ENCODE data around the gene EFNA4. TPM values are rescaled to one million over a fixed set of nuclear protein-coding genes. Genes with fewer than 3 reads are reported as not detected.

Gene EFNA4
- total RNA-seq, 1 experiment from 2014 or later, result 11.0 TPM

- DNase-seq (ENCODE audit: low read depth), result peak; percentile 41
These were observed 22.1 kb downstream of the EFNA4 start for GRCh38 chr1:155085504-155086127.

GRCh38 chr1:155086128-155086741 is 22.7 kb downstream of the EFNA4 start:
- peak; percentile 56 for DNase-seq (ENCODE audit: low read depth)

GRCh38 chr1:155086856-155087535 is 23.5 kb downstream of the EFNA4 start:
- no peak for DNase-seq (ENCODE audit: low read depth)

GRCh38 chr1:155091071-155092051 is 27.8 kb downstream of the EFNA4 start:
- DNase-seq (ENCODE audit: low read depth), result peak; percentile 53

- DNase-seq (ENCODE audit: low read depth), result no peak
These were observed 28.6 kb downstream of the EFNA4 start for GRCh38 chr1:155092131-155092530.

GRCh38 chr1:155092641-155093040 is 29.1 kb downstream of the EFNA4 start:
- no peak for DNase-seq (ENCODE audit: low read depth)

- peak; percentile 48 for DNase-seq (ENCODE audit: low read depth)
These were observed 30.5 kb downstream of the EFNA4 start for GRCh38 chr1:155093911-155094621.

- DNase-seq (ENCODE audit: low read depth), result no peak
These were observed 31.0 kb downstream of the EFNA4 start for GRCh38 chr1:155094622-155094948.

- DNase-seq (ENCODE audit: low read depth), result no peak
These were observed 35.8 kb downstream of the EFNA4 start for GRCh38 chr1:155099331-155099730.

GRCh38 chr1:155103325-155103724 is 39.8 kb downstream of the EFNA4 start:
- DNase-seq (ENCODE audit: low read depth), result no peak

GRCh38 chr1:155104605-155105534 is 41.3 kb downstream of the EFNA4 start:
- DNase-seq (ENCODE audit: low read depth), result no peak

- DNase-seq (ENCODE audit: low read depth), result no peak
These were observed 42.1 kb downstream of the EFNA4 start for GRCh38 chr1:155105604-155106011.

GRCh38 chr1:155106862-155107261 is 43.3 kb downstream of the EFNA4 start:
- DNase-seq (ENCODE audit: low read depth), result no peak

- DNase-seq (ENCODE audit: low read depth), result no peak
These were observed 44.0 kb downstream of the EFNA4 start for GRCh38 chr1:155107309-155108264.

- no peak for DNase-seq (ENCODE audit: low read depth)
These were observed 44.8 kb downstream of the EFNA4 start for GRCh38 chr1:155108296-155108695.

- no peak for DNase-seq (ENCODE audit: low read depth)
These were observed 46.8 kb downstream of the EFNA4 start for GRCh38 chr1:155110381-155110780.

GRCh38 chr1:155110826-155111225 is 47.3 kb downstream of the EFNA4 start:
- DNase-seq (ENCODE audit: low read depth), result no peak

- no peak for DNase-seq (ENCODE audit: low read depth)
These were observed 50.0 kb downstream of the EFNA4 start for GRCh38 chr1:155113450-155113980.

Data from HT1080 (cell line).